ENCODE data around the gene GABBR2.
A peak's percentile ranks its signal among the peaks of the same experiment; 100 is the strongest.

Gene GABBR2

GRCh38 chr9:98536542-98537173, 172.1 kb downstream of the GABBR2 start:
- peak; percentile 14 for DNase-seq

DNA sequence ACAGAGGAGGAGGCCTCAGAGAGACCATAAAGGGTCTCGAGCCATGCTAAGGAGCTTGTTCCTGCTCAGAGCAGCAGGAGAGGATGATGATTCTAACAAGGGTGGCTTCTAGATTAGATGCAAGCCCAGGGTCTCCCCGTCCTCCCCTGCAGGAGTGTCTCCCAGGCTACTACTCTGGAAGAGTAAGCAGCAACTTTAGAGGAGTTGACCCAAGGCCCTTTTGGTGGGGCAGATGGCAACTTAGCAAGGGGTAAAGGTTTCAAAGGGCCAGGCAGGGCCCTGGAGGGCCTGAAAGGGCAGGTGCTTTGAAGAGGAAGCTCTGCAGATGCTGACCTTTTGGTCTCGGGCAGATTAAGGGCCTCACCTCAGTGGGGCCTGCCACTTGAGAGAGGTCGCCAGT, 174.9 kb downstream of the GABBR2 start:
- no peak for DNase-seq

DNA sequence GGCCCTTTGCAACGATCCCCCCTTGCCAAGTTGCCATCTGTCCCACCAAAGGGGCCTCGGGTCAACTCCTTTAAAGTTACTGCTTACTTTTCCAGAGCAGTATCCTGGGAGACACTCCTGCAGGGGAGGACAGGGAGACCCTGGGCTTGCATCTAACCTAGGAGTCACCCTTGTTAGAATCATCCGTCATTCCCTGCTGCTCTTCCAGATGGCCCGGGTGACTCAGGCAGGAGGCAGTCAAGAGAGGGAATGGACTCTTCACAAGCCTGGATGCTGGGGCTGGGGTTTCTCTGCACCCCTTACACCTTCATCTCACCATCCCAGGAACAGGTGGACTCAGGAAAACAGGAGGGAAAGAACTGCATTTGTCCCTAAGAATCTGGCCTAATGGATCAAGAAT, 175.6 kb downstream of the GABBR2 start:
- no peak for DNase-seq

DNA sequence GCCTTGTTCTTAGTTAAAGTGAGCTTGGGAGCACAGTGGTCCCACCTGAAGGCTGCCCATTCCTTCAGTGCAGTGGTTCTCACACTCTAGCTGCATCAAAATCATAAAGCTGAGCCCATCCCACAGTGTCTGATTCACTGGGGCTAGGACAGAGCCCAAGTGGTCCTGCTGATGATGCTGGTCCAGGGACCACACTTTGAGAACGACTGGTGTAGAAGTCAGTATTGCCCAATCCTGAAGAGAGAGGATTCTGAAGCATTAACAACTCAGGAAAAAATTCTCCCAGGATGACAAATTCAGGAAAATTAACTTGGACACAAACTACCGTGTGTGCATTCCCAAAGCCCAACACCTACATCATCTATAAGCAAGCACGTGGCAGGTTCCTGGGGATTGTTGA, 176.2 kb downstream of the GABBR2 start:
- DNase-seq, result no peak

- DNase-seq, result no peak
These were observed 176.6 kb downstream of the GABBR2 start for GRCh38 chr9:98532147-98532546.

GRCh38 chr9:98530806-98531386, 177.8 kb downstream of the GABBR2 start:
- DNase-seq, result no peak

DNA sequence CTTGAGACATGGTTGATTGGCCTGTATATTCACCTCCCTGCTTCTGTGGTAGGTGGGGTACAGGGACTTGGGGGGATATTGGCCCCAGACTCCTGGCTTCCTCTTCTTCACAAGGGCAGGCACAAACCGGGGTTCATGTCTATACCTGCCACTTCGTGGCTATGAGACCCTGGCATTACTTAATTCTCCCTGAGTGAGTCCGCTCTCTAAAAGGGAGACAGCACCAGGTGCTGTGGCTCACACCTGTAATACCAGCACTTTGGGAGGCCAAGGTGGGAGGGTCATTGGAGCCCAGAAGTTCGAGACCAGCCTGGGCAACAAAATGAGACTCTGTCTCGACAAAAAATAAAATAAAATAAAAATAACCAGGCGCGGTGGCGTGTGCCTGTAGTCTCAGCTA, 178.5 kb downstream of the GABBR2 start:
- no peak for DNase-seq

DNA sequence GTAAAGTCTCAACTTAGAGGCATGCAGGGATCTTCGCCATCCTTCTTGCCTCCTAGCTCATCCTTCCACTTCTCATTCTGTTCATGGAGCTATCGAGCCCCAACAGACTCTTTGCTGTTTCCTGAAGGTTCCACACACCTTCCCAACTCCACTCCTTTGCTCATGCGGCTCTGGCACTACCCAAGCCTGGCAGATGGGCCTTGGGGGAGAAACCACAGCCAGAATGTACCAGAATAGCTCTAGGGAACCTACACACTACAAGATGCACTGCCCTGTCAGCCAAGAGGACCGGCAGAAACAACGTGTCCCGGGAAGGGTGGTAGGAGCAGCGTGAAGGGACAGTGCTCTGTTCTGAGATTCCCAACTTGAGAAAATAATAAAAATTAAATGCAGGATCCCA, 178.9 kb downstream of the GABBR2 start:
- no peak for DNase-seq

GRCh38 chr9:98523231-98523901, 185.4 kb downstream of the GABBR2 start:
- no peak for DNase-seq

DNA sequence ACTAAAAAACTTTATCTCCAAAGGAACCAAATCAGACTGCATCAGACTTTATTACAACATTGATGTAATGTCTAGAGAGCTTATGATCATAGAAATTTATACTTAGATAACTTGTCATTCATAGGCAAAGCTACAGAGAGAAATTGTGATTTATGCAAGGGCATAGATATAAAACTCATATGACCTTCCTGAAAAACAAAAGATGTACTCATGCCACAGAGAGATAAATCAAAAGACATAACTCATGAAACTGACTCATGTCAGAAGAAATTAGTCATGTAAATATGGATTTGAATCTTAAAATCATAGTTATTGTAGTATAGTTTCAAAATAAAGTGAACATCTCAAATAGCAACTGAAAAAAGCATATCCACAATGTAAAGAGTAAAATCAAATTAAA, 186.2 kb downstream of the GABBR2 start:
- DNase-seq, result no peak

- no peak for DNase-seq
These were observed 187.6 kb downstream of the GABBR2 start for GRCh38 chr9:98521141-98521540.

DNA sequence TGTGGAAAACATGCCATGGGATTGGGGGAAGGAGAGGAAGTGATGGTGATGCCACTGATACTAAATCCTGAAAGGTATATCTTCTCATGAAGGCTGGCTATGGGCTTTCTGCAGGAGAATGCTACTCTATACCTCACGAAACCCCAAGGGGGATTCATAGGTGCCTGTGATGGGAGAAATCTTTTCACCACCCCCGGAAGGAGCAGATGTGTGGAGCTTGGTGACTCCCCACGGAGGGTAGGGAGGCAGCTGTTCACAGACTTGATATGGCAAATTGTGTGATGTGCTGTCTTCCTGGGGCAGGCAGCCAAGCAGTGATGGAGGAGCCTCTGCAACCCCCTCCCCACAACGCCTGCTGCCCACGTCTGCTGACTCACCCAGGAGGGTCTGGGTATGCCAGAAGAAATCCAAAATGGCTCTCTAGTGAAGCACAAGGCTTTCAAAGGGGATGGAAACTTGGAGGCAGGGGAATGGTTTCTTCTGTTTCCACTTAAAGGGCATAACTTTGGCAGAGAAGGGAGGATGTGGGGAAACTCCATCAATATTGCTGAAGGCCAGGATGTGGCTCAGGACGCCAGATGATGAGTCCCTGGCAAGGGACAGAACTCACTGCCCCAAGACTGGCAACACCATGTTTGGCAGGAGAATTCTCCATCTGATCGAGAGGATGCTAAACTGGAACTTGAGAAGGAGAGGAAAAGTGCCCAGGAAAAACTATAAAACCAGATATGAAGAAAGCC, 188.3 kb downstream of the GABBR2 start:
- DNase-seq, result no peak

DNA sequence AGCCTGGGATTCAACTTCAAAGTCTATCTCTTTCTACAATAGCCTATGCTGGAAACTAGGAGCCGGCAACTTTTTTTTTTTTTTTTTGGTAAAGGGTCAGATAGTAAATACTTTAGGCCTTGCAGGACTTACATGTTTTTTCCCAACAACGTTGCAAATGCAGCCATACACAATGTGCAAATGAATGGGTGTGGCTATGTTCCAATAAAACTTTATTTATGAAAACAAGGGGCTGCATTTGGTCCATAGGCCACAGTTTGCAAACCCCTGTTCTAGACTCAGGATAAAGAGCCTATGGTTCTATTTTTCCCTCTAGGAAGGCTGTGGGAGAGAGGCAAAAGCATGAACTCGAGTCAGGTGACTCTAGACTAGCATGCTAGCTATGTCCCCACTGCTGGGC, 189.1 kb downstream of the GABBR2 start:
- DNase-seq, result no peak

DNA sequence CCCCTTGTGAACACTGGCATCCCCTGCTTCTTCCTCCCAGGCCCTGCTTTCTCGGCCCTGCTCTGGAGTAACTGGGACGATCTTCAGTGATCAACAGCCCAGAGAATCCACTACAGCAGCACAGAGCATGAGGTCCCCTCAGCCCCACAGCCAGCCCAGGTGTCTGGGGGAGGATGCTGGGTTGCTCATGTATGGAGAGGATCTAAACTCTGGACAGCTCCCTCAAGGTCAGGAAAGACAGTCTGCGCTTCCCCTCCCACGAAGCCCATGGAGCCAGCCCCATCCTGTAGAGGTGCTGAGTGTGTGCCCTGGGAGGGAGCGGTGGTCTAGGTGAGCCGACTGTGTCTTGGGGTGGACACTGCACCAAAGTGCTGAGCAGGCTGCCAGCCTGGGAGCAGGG, 190.2 kb downstream of the GABBR2 start:
- no peak for DNase-seq

DNA sequence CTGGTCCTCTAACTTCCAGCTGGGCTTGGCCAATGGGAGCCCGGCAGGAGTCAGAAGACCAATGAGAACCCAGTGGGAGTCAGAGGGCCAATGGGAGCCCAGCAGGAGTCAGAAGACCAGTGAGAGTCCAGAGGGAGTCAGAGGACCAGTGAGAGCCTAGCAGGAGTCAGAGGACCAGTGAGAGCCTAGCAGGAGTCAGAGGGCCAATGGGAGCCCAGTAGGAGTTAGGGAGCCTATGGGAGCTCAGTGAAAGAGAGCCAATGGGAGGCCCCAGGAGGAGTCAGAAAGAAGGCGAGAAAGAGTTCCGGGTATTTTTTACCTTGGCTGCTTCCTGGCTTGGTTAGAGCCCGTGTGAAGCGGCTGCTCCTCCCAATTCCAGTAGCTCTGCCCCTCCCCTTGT, 191.0 kb downstream of the GABBR2 start:
- DNase-seq, result no peak

GRCh38 chr9:98516897-98517503, 191.7 kb downstream of the GABBR2 start:
- DNase-seq, result no peak

GRCh38 chr9:98516205-98516896, 192.4 kb downstream of the GABBR2 start:
- no peak for DNase-seq

- no peak for DNase-seq
These were observed 193.1 kb downstream of the GABBR2 start for GRCh38 chr9:98515506-98516204.

DNA sequence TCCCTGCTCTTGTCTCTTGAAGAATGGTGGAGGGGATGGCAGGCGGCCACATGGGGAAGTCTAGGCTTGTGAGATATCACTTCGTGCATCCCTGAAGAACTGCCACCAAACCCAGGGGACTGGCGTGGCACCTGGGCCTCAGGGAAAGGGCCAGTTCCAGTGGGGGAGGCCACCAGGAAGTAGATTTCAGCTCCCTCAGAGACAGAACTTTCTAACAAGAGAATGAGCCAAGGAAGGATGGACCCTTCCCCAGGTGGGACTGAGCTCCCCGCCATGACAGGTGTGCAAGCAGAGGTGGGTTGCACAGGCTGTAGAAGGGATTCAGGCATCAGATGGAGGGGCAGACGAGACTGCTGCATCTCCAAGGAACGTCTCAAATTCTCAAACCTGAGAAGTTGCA, 193.9 kb downstream of the GABBR2 start:
- no peak for DNase-seq

- peak; percentile 84 for DNase-seq
These were observed 200.4 kb downstream of the GABBR2 start for GRCh38 chr9:98508217-98508919.

DNA sequence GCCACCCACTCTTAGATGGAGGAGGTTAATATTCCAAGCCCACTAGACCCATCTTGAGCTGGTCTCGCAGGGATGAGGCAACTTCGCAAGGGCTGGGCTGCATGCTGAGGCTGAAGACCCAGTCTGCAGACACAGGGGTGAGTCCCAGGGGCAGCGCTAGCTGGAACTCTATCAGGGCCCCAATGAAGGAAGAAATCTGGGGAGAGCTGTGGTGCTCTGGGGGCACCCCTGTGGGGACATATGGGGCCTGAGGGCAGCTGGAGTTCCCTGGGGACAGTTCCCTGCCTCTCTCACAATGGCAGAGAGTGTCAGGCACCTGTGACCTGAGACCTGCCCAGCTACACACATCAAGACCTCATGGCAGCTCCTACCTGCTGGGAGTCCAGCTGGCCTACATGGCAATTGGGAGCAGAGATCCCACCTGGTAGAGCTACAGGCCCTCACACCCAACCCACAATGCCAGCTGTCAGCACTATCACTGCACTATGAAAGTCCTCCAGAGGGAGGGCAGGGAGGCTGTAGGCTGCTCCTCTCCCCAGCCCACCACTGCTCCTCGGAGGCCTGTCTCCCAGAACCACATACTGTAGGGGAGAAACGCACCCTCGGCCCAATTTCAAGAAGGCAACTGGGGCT, 202.2 kb downstream of the GABBR2 start:
- DNase-seq, result no peak
